ENCODE measurements around the gene DNAH2. TPM values are rescaled to one million over a fixed set of nuclear protein-coding genes. Genes with fewer than 3 reads are reported as not detected.

The DNAH2 gene
- total RNA-seq, 4 donors from 2014 or later = under 0.01 to 0.22 (median 0.20) TPM; not detected in 1

DNA sequence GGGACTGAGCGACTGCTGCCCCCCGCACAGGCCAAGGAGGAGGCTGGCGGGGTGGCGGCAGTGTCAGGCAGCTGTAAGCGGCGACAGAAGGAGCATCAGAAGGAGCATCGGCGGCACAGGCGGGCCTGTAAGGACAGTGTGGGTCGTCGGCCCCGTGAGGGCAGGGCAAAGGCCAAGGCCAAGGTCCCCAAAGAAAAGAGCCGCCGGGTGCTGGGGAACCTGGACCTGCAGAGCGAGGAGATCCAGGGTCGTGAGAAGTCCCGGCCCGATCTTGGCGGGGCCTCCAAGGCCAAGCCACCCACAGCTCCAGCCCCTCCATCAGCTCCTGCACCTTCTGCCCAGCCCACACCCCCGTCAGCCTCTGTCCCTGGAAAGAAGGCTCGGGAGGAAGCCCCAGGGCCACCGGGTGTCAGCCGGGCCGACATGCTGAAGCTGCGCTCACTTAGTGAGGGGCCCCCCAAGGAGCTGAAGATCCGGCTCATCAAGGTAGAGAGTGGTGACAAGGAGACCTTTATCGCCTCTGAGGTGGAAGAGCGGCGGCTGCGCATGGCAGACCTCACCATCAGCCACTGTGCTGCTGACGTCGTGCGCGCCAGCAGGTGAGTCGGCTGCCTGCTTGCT, 131.7 kb downstream of the DNAH2 start:
- intact Hi-C loops (cut with DNase I) = loop anchor here (10.0 kb wide), 1 partner anchor 296 kb away; no protein-coding TSS in a partner anchor
- H3K27me3 ChIP-seq = no peaks in the 10 kb centered on the region
- peaks cover 61 to 68% of the 10 kb centered on the region in 2 donors for H3K36me3 ChIP-seq
- H3K4me1 ChIP-seq = peaks cover 10 to 20% of the 10 kb centered on the region in 2 donors
- TF ChIP-seq CTCF (IDR thresholded peaks at IDR 0.05) = no peak
- no peak for TF ChIP-seq POLR2A (IDR thresholded peaks at IDR 0.05)
- H3K27ac ChIP-seq = no peak overlapping the region
- H3K4me3 ChIP-seq (replicated peaks in 1 of 3) = no peak overlapping the region
- whole genome bisulfite sequencing, 2 donors = 88 to 91% methylated on average over 29 to 34 of the region's 35 CpGs
- no peaks in the 10 kb centered on the region for H3K9me3 ChIP-seq
- no peak for DNase-seq

- H3K4me1 ChIP-seq = peaks cover 9 to 19% of the 10 kb centered on the region in 2 donors
- H3K27ac ChIP-seq = no peak overlapping the region
- no peaks in the 10 kb centered on the region for H3K9me3 ChIP-seq
- peaks cover 61 to 68% of the 10 kb centered on the region in 2 donors for H3K36me3 ChIP-seq
- no peaks in the 10 kb centered on the region for H3K27me3 ChIP-seq
- H3K4me3 ChIP-seq (replicated peaks in 1 of 3) = no peak overlapping the region
- TF ChIP-seq CTCF (IDR thresholded peaks at IDR 0.05) (no peak), POLR2A (IDR thresholded peaks at IDR 0.05) (no peak)
- intact Hi-C loops (cut with DNase I) = loop anchor here (10.0 kb wide), 1 partner anchor 295 kb away; no protein-coding TSS in a partner anchor
- 88 to 90% methylated on average over 10 to 12 of the region's 12 CpGs for WGBS, 2 donors
- no peak for DNase-seq
Observed at GRCh38 chr17:7849751-7850504, 132.4 kb downstream of the DNAH2 start.

- DNase-seq = no peak
- Histone ChIP-seq H3K27me3 (no peaks in the 10 kb centered on the region), H3K4me3 (replicated peaks in 1 of 3) (no peak overlapping the region), H3K36me3 (peaks cover 54 to 64% of the 10 kb centered on the region in 2 donors), H3K4me1 (peaks cover 1 to 19% of the 10 kb centered on the region in 2 donors), H3K9me3 (no peaks in the 10 kb centered on the region), H3K27ac (no peak overlapping the region)
- TF ChIP-seq POLR2A (IDR thresholded peaks at IDR 0.05) = no peak
- no peak for TF ChIP-seq CTCF (IDR thresholded peaks at IDR 0.05)
- WGBS, 2 donors = 89% methylated on average over 17 of the region's 17 CpGs
- intact Hi-C loops (cut with DNase I) = no loop called here
Observed at GRCh38 chr17:7850701-7851437, 133.3 kb downstream of the DNAH2 start.

DNA sequence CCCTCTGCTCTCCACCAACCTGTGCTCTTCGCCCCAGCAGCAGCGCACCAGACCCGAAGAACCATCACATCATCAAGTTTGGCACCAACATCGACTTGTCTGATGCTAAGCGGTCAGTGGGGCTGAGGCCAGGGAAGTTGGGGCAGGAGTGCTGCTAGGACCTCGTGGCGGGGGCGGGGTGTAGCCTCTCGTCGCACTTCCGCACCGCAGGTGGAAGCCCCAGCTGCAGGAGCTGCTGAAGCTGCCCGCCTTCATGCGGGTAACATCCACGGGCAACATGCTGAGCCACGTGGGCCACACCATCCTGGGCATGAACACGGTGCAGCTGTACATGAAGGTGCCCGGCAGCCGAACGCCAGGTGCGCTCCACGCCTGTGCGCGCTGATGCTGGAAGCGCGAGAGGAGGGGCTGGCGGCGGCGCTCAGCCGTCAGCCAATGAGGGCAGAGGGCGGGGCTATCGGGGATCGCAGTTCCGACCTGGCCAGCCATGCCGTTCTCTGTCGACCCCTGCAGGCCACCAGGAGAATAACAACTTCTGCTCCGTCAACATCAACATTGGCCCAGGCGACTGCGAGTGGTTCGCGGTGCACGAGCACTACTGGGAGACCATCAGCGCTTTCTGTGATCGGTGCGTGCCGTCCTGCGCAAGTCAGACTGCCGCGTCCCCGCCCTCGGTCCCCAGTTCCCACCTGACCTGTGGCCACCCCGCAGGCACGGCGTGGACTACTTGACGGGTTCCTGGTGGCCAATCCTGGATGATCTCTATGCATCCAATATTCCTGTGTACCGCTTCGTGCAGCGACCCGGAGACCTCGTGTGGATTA, 134.1 kb downstream of the DNAH2 start:
- Histone ChIP-seq H3K4me1 (peaks cover 9 to 26% of the 10 kb centered on the region in 2 donors), H3K9me3 (no peaks in the 10 kb centered on the region), H3K27ac (no peak overlapping the region), H3K4me3 (replicated peaks in 1 of 3) (no peak overlapping the region), H3K36me3 (peaks cover 46 to 56% of the 10 kb centered on the region in 2 donors), H3K27me3 (no peaks in the 10 kb centered on the region)
- TF ChIP-seq CTCF (IDR thresholded peaks at IDR 0.05) = peak; percentile 98 to 100 (median 98)
- TF ChIP-seq POLR2A (IDR thresholded peaks at IDR 0.05) = peak in 1 of 2 donors; percentile 43
- peak; percentile 93 to 94 for DNase-seq
- WGBS, 2 donors = 25 to 72% methylated on average over 7 to 31 of the region's 60 CpGs
- intact Hi-C loops (cut with DNase I) = no loop called here
